OCI-LY1 (cell line): Measurements from ENCODE around the gene TNFAIP6.

ENCODE experiments used
- H2AFZ ChIP-seq: fragments of 200-600 bp; sonication (generic), shearing (Covaris generic); 2 replicates; pipeline ENCODE4 v1.6.0; 2014; ENCODE audit warnings: antibody characterized with exemption, mild to moderate bottlenecking, low read length
- H3F3A ChIP-seq: fragments of 200-600 bp; sonication (generic), shearing (Covaris generic); 2 replicates; pipeline ENCODE4 v1.6.0; 2014; ENCODE audit warnings: mild to moderate bottlenecking, antibody characterized with exemption, low read length, moderate library complexity; ENCODE audit not compliant: insufficient read depth
- H3K27ac ChIP-seq: fragments of 200-600 bp; sonication (generic); 2 replicates; pipeline ENCODE4 v1.5.1; 2014; ENCODE audit warnings: low read length, mixed run types, mild to moderate bottlenecking, low read depth; ENCODE audit not compliant: poor library complexity, severe bottlenecking
- H3K27me3 ChIP-seq: fragments of 200-600 bp; sonication (generic); 2 replicates; pipeline ENCODE4 v1.6.0; 2014; ENCODE audit warnings: antibody characterized with exemption, mild to moderate bottlenecking, low read length, moderate library complexity; ENCODE audit not compliant: insufficient read depth
- H3K36me3 ChIP-seq: fragments of 200-600 bp; sonication (generic); 2 replicates; pipeline ENCODE4 v1.6.1; 2014; ENCODE audit warnings: mild to moderate bottlenecking, antibody characterized with exemption, low read length, moderate library complexity, mixed read lengths; ENCODE audit not compliant: insufficient read depth
- H3K4me1 ChIP-seq: fragments of 200-600 bp; sonication (generic); 2 replicates; pipeline ENCODE4 v1.5.1; 2014; ENCODE audit warnings: mild to moderate bottlenecking, low read length, moderate library complexity; ENCODE audit not compliant: insufficient read depth, severe bottlenecking
- H3K4me2 ChIP-seq: fragments of 200-600 bp; sonication (generic), shearing (Covaris generic); 2 replicates; pipeline ENCODE4 v1.6.1; 2014; ENCODE audit warnings: low read length
- H3K4me3 ChIP-seq: fragments of 200-600 bp; sonication (generic); 2 replicates; pipeline ENCODE4 v1.5.1; 2014; ENCODE audit warnings: low read length, low read depth, mild to moderate bottlenecking, mixed read lengths; ENCODE audit not compliant: poor library complexity, severe bottlenecking
- H3K79me2 ChIP-seq: fragments of 200-600 bp; shearing (Covaris generic); 2 replicates; pipeline ENCODE4 v1.6.1; 2016; ENCODE audit warnings: mixed run types, low read length, mixed read lengths; ENCODE audit not compliant: insufficient read depth
- H3K9ac ChIP-seq: fragments of 200-600 bp; sonication (generic), shearing (Covaris generic); 2 replicates; pipeline ENCODE4 v1.6.1; 2014; ENCODE audit warnings: mild to moderate bottlenecking, low read length, mixed read lengths
- H3K9me2 ChIP-seq: fragments of 200-600 bp; sonication (generic), shearing (Covaris generic); 2 replicates; pipeline ENCODE4 v1.6.1; 2014; ENCODE audit warnings: low read depth, mild to moderate bottlenecking, low read length, mixed read lengths
- H3K9me3 ChIP-seq: fragments of 200-600 bp; shearing (Covaris generic); 2 replicates; pipeline ENCODE4 v1.6.1; 2014; ENCODE audit warnings: low read length, mixed read lengths
- H4K20me1 ChIP-seq: fragments of 200-600 bp; sonication (generic), shearing (Covaris generic); 2 replicates; pipeline ENCODE4 v1.6.0; 2016; ENCODE audit warnings: mild to moderate bottlenecking, low read length; ENCODE audit not compliant: insufficient read depth
- CTCF ChIP-seq: fragments of 200-600 bp; sonication (generic), shearing (Covaris generic); IDR thresholded peaks from 2 replicates; pipeline ENCODE4 v1.5.1; 2017; ENCODE audit warnings: mild to moderate bottlenecking, antibody characterized with exemption, low read length, moderate library complexity, mixed read lengths
- EZH2 ChIP-seq: fragments of 200-600 bp; sonication (generic), shearing (Covaris generic); IDR thresholded peaks from 2 replicates; pipeline ENCODE4 v1.8.0; 2017; ENCODE audit warnings: borderline replicate concordance, mixed run types, mild to moderate bottlenecking, antibody characterized with exemption, low read length, moderate library complexity, mixed read lengths

TNFAIP6 gene

GRCh38 chr2:151395509-151396374 lies 38.4 kb downstream of the TNFAIP6 start:
- H3F3A ChIP-seq, result no peaks in the 10 kb centered on the region
- H3K9me2 ChIP-seq, result no peaks in the 10 kb centered on the region
- no peak overlapping the region for H2AFZ ChIP-seq
- H3K4me2 ChIP-seq, result no peak overlapping the region
- no peak overlapping the region for H3K4me3 ChIP-seq
- H3K4me1 ChIP-seq, result no peaks in the 10 kb centered on the region
- no peak overlapping the region for H3K9ac ChIP-seq
- H3K79me2 ChIP-seq, result no peaks in the 10 kb centered on the region
- TF ChIP-seq EZH2 (no peak), CTCF (no peak)
- no peak overlapping the region for H3K27ac ChIP-seq
- H4K20me1 ChIP-seq, result no peaks in the 10 kb centered on the region
- H3K27me3 ChIP-seq, result no peaks in the 10 kb centered on the region
- H3K36me3 ChIP-seq, result no peaks in the 10 kb centered on the region; the same call in 1 of the 2 replicates
- H3K9me3 ChIP-seq, result no peaks in the 10 kb centered on the region

- Histone ChIP-seq H3K4me3 (no peak overlapping the region), H3K27me3 (no peaks in the 10 kb centered on the region), H2AFZ (no peak overlapping the region), H3F3A (no peaks in the 10 kb centered on the region), H3K9me3 (no peaks in the 10 kb centered on the region), H4K20me1 (no peaks in the 10 kb centered on the region), H3K27ac (no peak overlapping the region), H3K4me1 (no peaks in the 10 kb centered on the region), H3K9ac (no peak overlapping the region), H3K9me2 (no peaks in the 10 kb centered on the region), H3K79me2 (no peaks in the 10 kb centered on the region), H3K4me2 (no peak overlapping the region), H3K36me3 (no peaks in the 10 kb centered on the region)
- no peak for TF ChIP-seq CTCF
- TF ChIP-seq EZH2, result no peak
Observed at GRCh38 chr2:151399981-151400380, 42.6 kb downstream of the TNFAIP6 start.

- Histone ChIP-seq H3K79me2 (no peaks in the 10 kb centered on the region), H3K9me3 (no peaks in the 10 kb centered on the region)
Observed at GRCh38 chr2:151401149-151401548, 43.8 kb downstream of the TNFAIP6 start.

More at GRCh38 chr2:151401149-151401548, 43.8 kb downstream of the TNFAIP6 start:
- Histone ChIP-seq H3K9me2 (no peaks in the 10 kb centered on the region), H3K4me3 (no peak overlapping the region), H3K27ac (no peak overlapping the region), H2AFZ (no peak overlapping the region), H3K4me1 (no peaks in the 10 kb centered on the region), H3F3A (no peaks in the 10 kb centered on the region), H3K36me3 (no peaks in the 10 kb centered on the region), H4K20me1 (no peaks in the 10 kb centered on the region), H3K4me2 (no peak overlapping the region), H3K27me3 (no peaks in the 10 kb centered on the region), H3K9ac (no peak overlapping the region)
- TF ChIP-seq CTCF (no peak), EZH2 (no peak)
